Activated gamma-delta T cell treated with anti-CD3 and anti-CD28 coated beads, Interleukin-2, amount 50 U/mL, for 16 hours (primary cell): ENCODE measurements around the gene NOXA1.
"Not testable (repeated sequence)": the region's sequence is repeated elsewhere in the genome, so short reads cannot be mapped to it uniquely, and the experiment has no call there.

Experiments
- DNase-seq: peaks from one replicate; pipeline ENCODE4 v3.0.0-alpha.2; 2020; ENCODE audit warnings: low read depth

The NOXA1 gene, protein sequence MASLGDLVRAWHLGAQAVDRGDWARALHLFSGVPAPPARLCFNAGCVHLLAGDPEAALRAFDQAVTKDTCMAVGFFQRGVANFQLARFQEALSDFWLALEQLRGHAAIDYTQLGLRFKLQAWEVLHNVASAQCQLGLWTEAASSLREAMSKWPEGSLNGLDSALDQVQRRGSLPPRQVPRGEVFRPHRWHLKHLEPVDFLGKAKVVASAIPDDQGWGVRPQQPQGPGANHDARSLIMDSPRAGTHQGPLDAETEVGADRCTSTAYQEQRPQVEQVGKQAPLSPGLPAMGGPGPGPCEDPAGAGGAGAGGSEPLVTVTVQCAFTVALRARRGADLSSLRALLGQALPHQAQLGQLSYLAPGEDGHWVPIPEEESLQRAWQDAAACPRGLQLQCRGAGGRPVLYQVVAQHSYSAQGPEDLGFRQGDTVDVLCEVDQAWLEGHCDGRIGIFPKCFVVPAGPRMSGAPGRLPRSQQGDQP

GRCh38 chr9:137422604-137423513, at the start of gene NOXA1, which contains the start of gene EXD3:
Gene NOXA1, plus strand, starts transcription at chr9:137423393. Its CDS starts 137 bp downstream, at chr9:137423530.
Gene EXD3, minus strand, starts transcription at chr9:137423162. Its CDS starts 27,805 bp downstream, at chr9:137395357.
- DNase-seq, result peak; percentile 93

- no peak for DNase-seq
These were observed 49.6 kb upstream of the NOXA1 start for GRCh38 chr9:137373611-137373980.

GRCh38 chr9:137374131-137374845, 48.9 kb upstream of the NOXA1 start:
- DNase-seq, result no peak

DNA sequence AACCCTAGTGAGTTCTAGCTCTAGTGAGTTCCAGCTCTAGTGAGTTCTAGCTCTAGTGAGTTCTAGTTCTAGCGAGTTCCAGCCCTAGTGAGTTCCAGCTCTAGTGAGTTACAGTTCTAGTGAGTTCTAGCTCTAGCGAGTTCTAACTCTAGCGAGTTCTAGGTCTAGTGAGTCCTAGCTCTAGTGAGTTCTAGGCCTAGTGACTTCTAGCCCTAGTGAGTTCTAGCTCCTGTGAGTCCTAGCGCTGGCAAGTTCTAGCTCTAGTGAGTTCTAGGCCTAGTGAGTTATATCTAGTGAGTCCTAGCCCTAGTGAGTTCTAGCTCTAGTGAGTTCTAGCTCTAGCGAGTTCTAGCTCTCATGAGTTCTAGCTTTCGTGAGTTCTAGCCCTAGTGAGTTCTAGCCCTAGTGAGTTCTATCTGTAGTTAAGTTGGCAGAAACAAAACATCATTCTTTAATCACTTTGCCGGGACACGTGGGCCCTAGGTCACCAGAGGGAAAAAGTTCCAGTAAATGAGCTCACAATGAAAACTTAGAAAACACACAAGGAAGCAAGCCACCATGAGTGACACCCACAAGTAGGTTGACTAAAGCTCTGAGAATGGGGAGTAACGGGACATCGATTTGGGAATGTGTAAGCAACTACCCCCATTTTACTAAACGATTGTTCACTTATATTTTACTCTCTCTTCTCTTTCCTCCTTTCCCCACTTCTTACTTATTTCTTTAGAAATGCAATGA, 47.7 kb upstream of the NOXA1 start:
- no peak for DNase-seq

DNA sequence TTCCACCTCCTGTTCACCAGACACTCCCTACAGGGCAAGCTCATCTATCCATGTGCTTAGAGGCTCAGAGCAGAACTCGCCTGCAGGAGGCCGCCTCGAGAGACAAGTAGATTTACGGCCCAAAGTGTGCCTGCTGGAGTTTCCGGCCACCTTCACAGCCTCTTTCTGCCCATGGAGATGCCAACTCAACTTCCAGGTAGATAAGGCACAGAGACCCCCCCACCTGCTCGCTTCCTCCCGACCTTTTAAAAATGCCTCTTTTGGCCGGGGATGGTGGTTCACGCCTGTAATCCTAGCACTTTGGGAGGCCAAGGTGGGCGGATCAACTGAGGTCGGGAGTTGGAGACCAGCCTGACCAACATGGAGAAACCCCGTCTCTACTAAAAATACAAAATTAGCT, 46.8 kb upstream of the NOXA1 start:
- no peak for DNase-seq

DNA sequence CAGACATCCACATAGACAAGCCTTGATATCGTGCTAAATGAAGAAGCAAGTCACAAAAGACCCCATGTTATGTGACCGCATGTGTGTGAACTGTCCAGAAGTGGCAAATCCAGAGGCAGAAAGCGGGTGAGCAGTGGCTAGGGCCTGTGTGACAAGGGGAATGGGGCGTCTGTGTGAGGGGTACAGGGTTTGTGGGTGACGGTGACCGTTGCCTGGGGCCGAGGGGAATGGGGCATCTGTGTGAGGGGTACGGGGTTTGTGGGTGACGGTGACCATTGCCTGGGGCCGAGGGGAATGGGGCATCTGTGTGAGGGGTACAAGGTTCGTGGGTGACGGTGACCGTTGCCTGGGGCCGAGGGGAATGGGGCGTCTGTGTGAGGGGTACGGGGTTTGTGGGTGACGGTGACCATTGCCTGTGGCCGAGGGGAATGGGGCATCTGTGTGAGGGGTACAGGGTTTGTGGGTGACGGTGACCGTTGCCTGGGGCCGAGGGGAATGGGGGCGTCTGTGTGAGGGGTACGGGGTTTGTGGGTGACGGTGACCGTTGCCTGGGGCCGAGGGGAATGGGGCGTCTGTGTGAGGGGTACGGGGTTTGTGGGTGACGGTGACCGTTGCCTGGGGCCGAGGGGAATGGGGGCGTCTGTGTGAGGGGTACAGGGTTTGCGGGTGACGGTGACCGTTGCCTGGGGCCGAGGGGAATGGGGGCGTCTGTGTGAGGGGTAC, 44.3 kb upstream of the NOXA1 start:
- not testable (repeated sequence) for DNase-seq

DNA sequence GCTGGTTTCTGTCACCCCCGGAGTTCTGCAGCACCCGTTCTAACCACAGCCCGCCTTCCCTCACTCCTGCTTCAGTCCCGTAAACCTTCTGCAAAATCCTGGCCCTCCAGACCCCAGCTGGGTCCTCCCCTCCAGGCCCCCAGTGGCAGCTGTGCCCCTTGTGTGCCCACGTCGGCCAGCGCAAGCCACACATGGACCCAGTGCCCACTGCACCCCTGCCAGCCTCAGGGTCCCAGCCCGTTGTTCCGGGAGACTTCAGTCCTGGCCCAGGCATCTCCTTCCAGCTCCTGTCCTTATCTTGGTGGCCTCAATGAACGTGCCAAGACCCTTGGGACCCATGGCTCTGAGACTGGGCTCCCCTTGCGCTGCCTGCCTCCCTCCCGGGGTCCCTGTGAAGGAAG, 43.4 kb upstream of the NOXA1 start:
- DNase-seq, result no peak

DNA sequence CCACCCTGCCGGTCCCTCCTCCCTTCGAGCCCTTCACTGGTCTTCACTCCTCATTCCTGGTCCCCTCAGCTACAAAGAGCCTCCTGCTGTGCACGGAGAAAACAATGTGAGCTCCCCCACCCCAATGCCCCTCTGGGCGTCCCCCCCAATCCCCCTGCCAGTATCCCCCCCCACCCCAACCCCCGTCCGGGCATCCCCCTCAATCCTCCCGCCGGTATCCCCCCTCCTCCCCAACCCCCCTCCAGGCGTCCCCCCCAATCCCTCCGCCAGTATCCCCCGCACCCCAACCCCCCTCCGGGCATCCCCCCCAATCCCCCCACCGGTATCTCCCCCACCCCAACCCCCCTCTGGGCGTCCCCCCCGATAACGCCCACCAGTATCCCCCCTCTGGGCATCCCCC, 43.0 kb upstream of the NOXA1 start:
- DNase-seq, result no peak

- no peak for DNase-seq
These were observed 42.6 kb upstream of the NOXA1 start for GRCh38 chr9:137380606-137381005.

GRCh38 chr9:137381501-137382443, 41.4 kb upstream of the NOXA1 start:
- no peak for DNase-seq

- no peak for DNase-seq
These were observed 40.6 kb upstream of the NOXA1 start for GRCh38 chr9:137382444-137383080.

DNA sequence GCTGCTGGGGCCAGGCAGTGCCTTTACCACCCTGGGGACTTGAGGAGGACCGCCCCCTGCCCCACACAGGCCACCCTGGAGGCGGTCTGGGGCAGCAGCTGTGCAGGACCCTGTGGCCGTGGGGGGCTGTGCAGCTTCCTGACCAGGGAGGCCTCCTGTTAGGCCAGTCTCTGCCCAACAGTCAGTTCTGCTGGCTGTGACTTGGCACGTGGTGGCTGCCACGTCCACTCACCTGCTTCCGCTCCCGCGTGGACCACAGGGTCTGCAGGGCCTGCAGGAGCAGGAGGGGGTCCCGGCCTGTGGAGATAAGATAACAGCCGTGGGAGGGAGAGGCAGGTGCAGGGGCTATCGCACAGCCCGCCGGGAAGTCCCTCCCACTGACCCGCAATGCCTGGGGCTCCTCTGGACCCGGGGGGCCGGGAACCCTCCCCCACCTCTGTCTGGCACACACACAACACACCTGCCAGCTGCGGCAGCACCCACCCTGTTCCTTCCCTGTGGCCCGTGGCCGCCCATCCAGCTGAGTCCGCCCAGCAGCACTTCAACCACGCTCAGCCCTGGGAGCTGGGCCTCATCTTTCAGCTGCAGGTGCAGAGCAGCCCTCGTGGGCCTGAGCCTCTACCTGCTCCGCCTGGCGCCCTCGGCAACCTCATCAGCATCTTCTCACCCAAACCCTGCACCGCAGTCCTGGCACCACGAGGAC, 40.0 kb upstream of the NOXA1 start:
- DNase-seq, result no peak

- no peak for DNase-seq
These were observed 39.1 kb upstream of the NOXA1 start for GRCh38 chr9:137383784-137384756.

DNA sequence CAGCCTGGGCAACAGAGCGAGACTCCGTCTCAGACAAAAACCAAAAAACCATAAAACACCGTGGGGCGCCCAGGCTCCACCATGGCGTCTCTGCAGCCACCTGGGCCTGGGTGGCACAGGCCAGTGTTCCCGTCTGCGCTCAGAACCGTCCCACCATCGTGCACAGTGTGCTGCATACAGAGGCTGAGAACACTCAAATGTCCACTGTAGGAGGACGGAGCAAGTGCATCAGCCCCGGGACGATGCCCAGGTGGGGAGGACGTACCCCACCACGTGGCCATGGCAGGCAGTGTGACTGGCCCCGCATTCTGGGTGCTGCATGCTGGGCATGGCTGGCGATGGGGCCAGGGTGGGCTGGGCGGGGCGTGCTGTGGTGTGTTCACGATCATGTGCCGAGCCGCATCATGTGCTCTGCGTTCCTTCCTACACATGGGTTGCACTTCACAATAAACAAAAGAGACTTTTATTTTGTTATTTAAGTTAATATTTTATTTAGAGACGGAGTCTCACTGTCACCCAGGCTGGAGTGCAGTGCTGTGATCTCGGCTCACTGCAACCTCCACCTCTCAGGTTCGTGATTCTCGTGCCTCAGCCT, 38.0 kb upstream of the NOXA1 start:
- DNase-seq, result no peak

DNA sequence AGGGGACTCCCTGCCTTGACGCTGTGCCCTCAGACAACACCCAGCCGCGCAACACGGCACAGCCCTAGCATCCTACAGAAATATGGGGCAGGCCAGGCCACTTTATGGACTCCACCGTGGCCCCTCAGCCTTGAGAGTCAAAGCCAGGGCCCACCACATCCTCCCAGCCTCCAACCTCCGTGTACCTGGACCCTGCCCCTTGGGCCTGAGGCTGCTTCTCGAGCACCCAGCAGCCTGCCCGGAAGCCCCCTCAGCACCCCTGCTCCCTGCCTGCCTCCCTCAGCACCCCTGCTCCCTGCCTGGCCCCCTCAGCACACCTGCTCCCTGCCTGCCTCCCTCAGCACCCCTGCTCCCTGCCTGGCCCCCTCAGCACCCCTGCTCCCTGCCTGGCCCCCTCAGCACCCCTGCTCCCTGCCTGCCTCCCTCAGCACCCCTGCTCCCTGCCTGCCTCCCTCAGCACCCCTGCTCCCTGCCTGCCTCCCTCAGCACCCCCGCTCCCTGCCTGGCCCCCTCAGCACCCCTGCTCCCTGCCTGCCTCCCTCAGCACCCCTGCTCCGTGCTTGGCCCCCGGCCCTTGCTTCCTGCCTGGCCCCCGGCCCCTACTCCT, 36.6 kb upstream of the NOXA1 start:
- DNase-seq, result not testable (repeated sequence)

GRCh38 chr9:137387114-137387890, 35.9 kb upstream of the NOXA1 start:
- DNase-seq, result peak; percentile 27
